GM18909 (cell line): ENCODE results near the gene C1orf21.

Experiments
- ATAC-seq: cut with Tn5 transposase; IDR thresholded peaks from one replicate; pipeline ENCODE4 v1.9.1; 2021; ENCODE audit warnings: mild to moderate bottlenecking; ENCODE audit not compliant: unreplicated experiment, poor library complexity

The C1orf21 gene

DNA sequence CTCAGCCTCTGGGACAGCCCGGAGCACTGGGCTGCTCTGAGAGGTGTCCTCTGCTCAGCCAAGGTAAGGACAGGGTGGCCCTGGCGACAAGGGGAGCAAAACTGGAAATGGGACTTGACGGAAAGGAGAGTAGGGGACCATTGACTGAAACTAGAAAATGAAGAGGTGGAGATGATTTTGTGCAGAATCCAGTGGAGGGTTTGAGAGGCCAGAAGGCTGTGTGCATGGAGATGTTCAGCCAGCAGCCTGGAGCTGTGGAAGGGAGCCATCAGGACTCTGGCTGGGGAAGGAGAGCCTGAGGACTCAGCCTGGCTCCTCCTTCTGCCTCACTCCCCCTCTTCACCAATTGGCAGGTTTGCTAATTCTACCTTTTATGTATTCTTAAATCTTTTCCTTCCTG, 253.7 kb downstream of the C1orf21 start:
- no peak for ATAC-seq

- no peak for ATAC-seq
Observed at GRCh38 chr1:184641894-184642293, 255.1 kb downstream of the C1orf21 start.

DNA sequence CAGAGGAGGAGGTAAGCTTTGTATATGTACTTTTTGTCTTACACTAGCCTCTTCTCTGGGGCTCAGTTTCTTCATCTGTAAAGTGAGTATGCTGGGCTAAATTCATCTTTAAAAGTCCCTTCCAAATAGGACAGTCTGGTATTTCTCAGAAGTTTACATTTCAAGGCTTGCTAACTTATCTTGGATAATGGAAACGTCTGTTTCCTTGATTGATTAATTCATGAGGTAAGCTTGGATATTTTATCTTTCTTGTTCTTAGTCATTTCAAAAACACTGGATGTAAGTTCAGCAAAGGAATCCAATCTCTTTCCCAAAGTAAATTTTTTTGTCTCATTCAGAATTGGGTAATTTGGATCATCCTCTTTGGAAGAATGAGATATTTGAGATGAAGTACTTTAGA, 256.8 kb downstream of the C1orf21 start:
- ATAC-seq = no peak

- ATAC-seq = no peak
Observed at GRCh38 chr1:184644771-184645170, 257.9 kb downstream of the C1orf21 start.

- no peak for ATAC-seq
Observed at GRCh38 chr1:184646178-184646701, 259.4 kb downstream of the C1orf21 start.

- ATAC-seq = no peak
Observed at GRCh38 chr1:184646824-184647223, 260.0 kb downstream of the C1orf21 start.

GRCh38 chr1:184647471-184647870, 260.6 kb downstream of the C1orf21 start:
- ATAC-seq = no peak

DNA sequence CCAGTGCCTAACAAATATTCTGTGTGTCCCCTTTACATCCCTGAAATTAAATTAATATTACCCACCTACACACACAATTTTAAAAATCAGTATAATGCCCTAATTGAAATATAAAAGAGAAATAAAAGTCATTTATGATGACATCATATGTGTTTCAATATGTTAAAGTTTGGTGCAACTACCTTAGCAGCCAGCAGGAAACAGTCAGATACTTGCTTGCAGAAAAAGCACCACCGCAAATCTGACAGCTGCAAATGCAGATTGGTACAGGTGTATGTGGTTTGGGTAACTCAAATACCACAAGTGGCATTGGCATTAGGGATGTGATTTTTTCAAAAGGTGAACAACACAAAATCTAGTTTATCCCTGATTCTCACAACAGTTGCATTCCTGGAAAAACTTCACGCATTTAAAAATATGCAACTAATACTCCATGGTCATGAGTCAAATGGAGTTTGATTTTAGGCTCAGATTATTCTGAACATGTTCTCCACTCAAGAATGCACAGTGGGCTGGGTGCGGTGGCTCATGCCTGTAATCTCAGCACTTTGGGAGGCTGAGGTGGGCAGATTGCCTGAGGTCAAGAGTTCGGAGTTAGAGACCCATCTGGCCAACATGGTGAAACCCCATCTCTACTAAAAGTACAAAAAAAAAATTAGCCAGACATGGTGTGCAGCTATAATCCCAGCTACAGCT, 261.5 kb downstream of the C1orf21 start:
- ATAC-seq = no peak

DNA sequence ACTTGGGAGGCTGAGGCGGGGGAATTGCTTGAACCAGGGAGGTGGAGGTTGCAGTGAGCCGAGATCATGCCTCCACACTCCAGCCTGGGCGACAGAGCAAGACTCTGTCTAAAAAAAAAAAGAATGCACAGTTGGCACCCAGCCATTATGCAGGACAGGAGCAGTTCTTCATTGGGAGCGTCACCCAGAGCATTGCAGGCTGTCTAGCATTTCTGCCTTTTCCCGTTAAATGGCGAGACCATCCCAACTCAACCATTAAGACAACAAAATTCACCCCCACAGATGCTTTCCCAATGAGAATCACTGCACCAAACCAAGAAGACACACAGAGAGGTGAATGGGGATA, 262.0 kb downstream of the C1orf21 start:
- no peak for ATAC-seq

GRCh38 chr1:184649451-184649888, 262.6 kb downstream of the C1orf21 start:
- ATAC-seq = peak; percentile 82

- ATAC-seq = no peak
Observed at GRCh38 chr1:184650177-184650866, 263.5 kb downstream of the C1orf21 start.

GRCh38 chr1:184655185-184655584, 268.4 kb downstream of the C1orf21 start:
- ATAC-seq = no peak

GRCh38 chr1:184656221-184656620, 269.4 kb downstream of the C1orf21 start:
- no peak for ATAC-seq

DNA sequence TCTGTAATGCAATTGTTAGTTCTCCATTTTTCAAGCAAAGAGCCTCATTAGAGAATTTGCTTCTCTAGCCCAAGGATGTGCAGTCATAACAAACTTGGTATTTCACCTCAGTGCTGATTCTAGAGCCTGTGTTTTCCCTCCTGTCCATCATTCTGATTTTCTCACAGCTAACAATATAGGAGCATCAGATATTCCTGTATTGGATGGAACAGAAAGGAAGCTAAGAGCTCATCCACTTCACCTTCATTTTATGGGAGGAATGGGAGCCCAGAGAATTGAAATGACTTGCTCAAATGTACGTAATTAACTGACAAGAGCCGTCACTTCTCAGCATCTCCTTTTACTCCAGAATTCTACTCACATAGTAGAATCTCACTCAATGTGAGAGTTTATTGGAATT, 271.2 kb downstream of the C1orf21 start:
- no peak for ATAC-seq

DNA sequence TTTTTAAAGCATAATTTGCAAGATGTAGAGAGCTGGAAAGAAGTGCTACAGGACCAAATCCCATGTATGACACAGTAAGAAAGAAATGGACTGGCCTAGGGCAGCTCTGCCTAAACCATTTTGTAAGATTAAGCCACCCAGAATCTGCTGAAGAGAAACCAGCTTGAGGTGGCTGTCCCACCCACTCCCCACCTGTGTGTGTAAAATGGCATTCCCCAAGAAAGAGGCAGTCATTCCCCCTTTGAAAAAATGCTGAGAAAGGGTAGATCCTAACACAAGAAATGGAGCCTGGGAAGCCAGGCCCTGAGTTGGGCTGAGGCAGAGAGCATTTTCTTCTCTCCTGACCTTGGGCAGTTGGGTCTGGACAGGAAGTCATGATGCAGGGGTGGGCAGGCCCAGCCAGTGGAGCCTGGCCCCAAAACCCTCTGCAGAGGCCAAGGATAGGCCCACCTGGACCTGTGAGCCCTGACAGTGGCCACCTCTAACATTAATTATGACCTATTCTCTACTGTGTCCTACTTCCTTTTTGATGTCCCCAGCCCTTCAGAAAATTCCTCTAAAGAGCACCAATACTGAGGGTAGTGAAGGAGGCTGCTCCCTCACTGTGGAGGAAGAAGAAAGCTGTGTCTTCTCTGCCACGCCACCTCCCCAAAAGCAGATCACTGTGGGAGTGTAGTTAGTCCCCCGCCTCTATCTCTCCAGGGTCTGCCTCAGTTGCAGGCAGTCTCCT, 273.8 kb downstream of the C1orf21 start:
- ATAC-seq = no peak

DNA sequence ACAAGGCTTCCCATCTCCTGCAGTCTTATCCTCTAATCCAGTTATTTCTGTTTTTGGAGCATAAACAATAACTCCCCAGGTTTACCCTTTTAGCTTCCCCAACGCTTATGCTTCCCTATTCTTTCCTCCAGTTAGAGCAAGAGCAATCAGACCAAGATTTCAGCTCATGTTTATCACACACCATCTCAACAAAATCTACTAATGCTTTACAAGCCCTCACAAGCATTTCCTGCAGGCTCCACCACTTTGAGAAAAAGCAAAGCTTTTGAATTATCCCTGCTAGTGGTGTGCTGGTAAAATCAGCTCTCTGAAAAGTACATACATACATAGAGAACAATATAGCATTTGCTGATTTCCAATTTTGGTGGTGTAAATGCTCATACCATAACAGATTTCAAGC, 275.0 kb downstream of the C1orf21 start:
- ATAC-seq = no peak

DNA sequence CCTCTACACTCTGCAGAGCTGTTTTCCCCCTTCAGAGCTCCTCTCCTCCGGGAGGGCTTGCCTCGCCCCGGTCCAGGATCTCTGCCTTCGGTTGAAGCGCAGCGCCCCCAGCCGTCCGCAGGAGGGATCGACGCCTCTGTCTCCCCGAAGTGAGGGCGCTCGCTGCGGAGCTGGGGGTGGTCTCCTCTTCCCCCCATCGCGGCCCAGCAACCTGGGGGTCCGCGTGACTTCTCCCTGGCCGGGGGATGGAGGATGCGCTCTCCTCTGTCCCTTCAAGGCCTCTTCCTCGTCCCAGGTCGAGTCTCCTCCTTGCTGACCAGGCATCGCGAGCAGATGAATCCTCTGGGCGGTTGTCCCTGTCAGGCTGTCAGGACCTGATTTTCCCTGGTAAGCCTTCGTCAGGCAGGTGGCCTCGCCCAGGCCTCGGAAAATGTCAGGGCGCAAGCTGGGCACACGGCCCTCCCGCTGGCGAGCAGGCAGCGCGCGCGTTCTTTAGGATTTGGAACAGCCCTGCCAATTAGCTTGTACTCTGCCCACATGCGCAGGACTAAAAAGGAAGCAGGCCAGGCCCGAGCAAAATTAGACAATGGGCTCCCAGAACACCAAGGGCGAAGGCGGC, 277.3 kb downstream of the C1orf21 start:
- peak; percentile 64 for ATAC-seq

GRCh38 chr1:184664661-184665060, 277.8 kb downstream of the C1orf21 start:
- ATAC-seq = no peak

DNA sequence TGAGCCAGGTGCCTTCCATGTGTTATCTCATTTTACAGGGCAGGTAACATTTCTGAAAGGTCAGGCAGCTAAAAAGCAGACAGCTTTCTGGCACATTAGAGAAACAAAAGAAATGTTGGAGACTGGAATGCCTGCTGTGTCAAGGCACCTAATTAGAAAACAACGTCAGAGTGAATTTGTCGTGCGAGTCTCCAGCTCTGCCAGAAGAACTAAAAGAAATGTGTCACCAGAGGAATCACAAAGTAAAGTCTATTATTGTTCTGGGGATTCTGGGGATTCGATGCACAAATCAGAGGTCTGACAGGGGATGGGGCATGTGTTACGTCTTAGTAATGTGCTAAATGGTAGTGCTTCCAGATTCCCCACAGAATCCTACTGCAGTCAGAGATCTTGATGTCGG, 278.5 kb downstream of the C1orf21 start:
- no peak for ATAC-seq

DNA sequence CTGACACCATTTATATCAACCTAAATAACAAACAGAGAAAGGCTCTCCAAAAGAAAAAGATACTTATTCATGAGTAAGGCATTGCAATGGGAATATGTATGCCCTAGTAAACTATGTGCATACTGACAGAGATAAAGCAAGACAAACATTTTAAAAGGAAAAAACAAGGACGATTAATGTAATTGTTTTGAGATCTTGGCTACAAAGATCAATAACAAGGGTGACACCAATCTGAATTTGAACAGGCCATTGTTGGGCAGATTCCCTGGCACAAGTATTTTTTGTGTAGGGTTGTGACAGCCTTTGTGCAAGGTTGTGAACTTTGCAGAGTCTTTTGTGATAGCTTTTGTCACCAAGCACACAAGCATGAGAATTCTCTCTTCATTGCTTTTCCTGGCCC, 282.6 kb downstream of the C1orf21 start:
- no peak for ATAC-seq
